ENCODE measurements around the gene CASK.

The CASK gene

GRCh38 chrX:41499195-41499594 lies 424.2 kb downstream of the CASK start:
- DNase-seq: no peak

- peak in 1 of 2 donors; percentile 0 for DNase-seq
Measured at GRCh38 chrX:41491267-41492004, 431.9 kb downstream of the CASK start.

- no peak for DNase-seq
Measured at GRCh38 chrX:41490446-41490845, 432.9 kb downstream of the CASK start.

GRCh38 chrX:41482154-41482850 lies 441.1 kb downstream of the CASK start:
- no peak for DNase-seq

- no peak for DNase-seq
Measured at GRCh38 chrX:41481264-41482109, 441.9 kb downstream of the CASK start.

- DNase-seq: no peak
Measured at GRCh38 chrX:41480508-41481260, 442.7 kb downstream of the CASK start.

GRCh38 chrX:41478381-41478911 lies 444.9 kb downstream of the CASK start:
- no peak for DNase-seq

GRCh38 chrX:41475591-41476241 lies 447.6 kb downstream of the CASK start:
- DNase-seq: no peak

- DNase-seq: no peak
Measured at GRCh38 chrX:41475191-41475590, 448.2 kb downstream of the CASK start.

GRCh38 chrX:41474726-41475100 lies 448.6 kb downstream of the CASK start:
- no peak for DNase-seq

GRCh38 chrX:41473936-41474725 lies 449.2 kb downstream of the CASK start:
- no peak for DNase-seq

GRCh38 chrX:41472231-41472815 lies 451.0 kb downstream of the CASK start:
- no peak for DNase-seq

- no peak for DNase-seq
Measured at GRCh38 chrX:41471786-41472185, 451.6 kb downstream of the CASK start.

- no peak for DNase-seq
Measured at GRCh38 chrX:41470706-41471105, 452.6 kb downstream of the CASK start.

- no peak for DNase-seq
Measured at GRCh38 chrX:41468647-41469323, 454.6 kb downstream of the CASK start.
